HS-27A (cell line): ENCODE results near the gene GPR63.

Source experiments
- DNase-seq: peaks from one replicate; pipeline ENCODE4 v3.0.0-alpha.2; 2012; ENCODE audit warnings: low read depth, missing footprints

GPR63 gene

DNA sequence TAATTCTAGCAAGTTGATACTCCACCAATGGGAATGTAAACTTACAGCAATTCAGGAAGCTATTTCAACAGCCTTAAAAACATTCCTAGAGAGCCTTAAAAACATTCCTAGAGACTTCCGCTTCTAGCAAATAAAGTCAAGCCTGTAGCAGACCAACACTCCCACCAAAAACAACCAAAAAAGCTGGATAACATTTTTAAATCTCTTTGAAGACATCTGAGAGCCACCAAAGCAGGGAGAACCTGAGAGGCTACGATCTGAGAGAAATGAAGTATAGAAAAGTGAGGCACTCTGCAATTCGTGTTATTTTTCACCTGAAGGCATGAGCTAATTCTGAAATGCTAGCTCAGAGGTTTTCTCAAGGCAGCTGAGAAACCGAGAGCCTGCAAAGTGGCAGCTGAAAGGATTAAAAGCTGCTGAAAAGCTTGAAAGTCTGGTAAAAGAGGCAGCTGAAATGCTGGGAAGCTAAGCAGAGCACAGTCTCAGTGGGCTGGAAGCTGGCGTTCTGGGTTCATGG lies 20.9 kb downstream of the GPR63 start:
- DNase-seq, result no peak

DNA sequence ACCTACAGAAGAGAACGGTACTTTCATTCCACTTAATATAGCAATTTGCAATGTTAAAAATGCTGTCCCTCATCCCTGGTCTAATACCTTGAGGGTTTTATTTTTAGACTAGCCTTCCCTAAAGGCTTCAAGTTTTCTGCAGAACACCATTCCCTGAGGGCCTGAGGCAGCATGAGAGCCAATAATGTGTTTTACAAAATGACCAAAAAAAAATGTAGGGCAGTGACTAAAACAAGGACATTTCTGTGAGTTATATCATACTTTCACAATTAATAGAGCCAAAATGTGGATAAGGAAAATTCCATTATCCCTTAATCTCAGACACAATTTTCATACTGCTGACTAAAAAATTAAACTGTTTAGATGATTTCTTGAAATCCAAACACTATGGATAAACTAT lies 22.7 kb downstream of the GPR63 start:
- DNase-seq, result no peak

- DNase-seq, result no peak
Measured at GRCh38 chr6:96812077-96812703, 25.1 kb downstream of the GPR63 start.

DNA sequence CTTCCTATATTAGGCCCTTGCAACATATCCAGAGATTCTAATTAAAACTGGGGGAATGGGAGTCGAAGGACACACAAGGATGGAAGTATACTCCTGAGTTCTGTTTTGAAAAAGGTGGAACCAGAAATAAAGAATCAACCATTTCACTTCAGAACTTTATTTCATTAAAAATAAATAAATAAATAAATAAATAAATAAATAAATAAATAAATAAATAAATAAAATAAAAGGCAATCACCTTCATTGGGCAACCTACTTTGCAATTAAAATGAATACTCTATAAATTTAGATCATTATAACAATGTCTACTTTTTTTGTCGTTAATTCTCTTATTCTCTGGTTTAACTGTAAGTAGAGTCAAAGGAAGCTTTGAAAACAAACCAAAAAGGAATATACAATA lies 25.6 kb downstream of the GPR63 start:
- DNase-seq, result no peak

GRCh38 chr6:96811136-96811535 lies 26.1 kb downstream of the GPR63 start:
- no peak for DNase-seq

- no peak for DNase-seq
Measured at GRCh38 chr6:96809119-96809518, 28.2 kb downstream of the GPR63 start.

DNA sequence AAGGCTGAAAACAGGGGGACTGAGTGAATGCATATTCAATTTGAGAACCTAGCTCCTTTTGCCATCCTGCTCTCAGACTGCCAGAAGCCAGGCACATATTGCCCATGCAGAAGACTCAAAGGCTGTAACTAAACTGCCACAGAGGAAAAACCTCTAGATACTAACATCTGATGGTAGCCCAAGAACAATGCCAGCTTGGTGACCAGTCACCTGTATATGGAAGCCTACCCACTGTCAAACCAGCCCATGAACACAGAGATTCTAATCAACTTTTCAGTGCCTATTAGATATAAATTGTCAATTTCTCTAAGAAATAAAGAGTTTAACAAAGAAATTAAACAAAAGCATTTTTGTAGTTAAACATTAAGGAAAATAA lies 34.2 kb downstream of the GPR63 start:
- no peak for DNase-seq

DNA sequence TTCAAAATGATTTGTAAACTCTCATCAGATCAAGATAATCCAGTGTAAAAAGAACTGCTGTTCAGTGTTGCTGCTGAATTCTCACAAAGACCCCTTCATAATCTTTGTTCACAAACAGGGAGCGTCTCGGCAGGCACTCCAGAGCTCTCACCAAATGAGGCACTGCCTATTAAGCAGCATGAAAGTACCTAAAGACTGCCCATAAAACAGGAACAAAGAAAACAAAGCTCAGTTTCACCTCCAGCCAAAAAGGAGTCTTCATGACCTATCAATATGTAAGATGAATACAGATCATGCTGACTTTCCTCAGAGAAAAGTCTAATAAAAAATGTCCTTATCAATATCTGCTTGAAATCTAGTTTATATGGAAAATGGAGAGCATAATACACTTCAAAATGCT lies 41.8 kb downstream of the GPR63 start:
- no peak for DNase-seq

DNA sequence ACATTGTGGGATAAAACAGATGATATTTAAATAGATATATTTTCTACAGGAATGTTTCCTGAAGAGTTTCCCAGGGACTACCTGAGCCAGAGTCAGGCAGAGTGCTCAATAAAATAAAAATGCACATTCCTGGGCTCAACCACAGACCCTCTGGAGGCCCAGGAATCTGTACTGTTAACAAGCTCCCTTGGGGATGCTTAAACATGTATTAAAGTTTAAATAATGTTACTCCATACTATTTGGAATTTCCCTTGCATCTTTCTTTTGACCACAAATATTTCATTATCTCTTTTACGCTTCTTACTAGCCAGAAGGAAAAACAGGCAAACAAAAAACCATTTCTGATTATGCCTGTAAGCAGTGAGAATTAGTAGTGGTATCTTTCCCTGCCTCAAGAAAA lies 42.3 kb downstream of the GPR63 start:
- DNase-seq, result no peak

- no peak for DNase-seq
Measured at GRCh38 chr6:96792561-96793190, 44.6 kb downstream of the GPR63 start.

GRCh38 chr6:96789871-96790270 lies 47.4 kb downstream of the GPR63 start:
- DNase-seq, result no peak

- no peak for DNase-seq
Measured at GRCh38 chr6:96787846-96788580, 49.3 kb downstream of the GPR63 start.

- DNase-seq, result no peak
Measured at GRCh38 chr6:96786336-96786735, 50.9 kb downstream of the GPR63 start.

- DNase-seq, result no peak
Measured at GRCh38 chr6:96784650-96785049, 52.6 kb downstream of the GPR63 start.

DNA sequence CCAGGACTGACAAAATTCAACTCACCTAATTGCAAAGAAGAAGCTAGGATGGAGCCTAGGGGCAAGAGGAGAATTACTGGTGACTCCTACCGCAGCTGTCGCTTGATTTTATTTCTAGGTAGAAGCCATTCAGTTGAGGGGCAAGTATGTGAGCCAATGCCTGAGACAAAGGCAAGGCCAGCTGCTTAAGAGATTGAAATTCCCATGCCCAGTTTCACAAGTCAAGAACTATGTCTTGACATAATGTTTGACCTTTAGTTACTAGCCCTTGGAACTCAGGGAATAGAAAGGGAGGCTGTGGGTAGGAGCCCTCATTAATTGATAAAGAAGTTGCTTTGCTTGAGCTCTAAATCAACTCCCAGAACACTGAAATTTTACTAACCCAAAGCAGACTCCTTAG lies 54.0 kb downstream of the GPR63 start:
- no peak for DNase-seq

DNA sequence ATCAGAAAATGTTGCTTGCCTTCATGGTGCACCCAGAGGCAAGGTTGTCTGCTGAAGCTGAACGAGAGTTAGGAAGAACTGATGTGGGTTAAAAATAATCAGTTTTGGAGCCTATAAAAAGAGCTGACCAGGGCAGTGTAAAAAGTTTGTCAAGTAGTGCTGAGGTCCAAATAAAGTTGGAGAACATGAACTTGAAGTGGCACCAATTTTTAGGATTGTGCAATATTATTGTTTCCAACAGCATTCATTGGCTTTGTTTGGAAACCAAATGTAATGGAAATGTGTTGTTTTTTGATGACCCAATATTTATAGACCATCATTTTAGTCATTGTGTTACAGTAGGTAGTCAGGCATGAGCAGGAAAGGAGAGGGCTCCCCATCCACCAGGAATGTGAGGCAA lies 55.7 kb downstream of the GPR63 start:
- DNase-seq, result no peak

DNA sequence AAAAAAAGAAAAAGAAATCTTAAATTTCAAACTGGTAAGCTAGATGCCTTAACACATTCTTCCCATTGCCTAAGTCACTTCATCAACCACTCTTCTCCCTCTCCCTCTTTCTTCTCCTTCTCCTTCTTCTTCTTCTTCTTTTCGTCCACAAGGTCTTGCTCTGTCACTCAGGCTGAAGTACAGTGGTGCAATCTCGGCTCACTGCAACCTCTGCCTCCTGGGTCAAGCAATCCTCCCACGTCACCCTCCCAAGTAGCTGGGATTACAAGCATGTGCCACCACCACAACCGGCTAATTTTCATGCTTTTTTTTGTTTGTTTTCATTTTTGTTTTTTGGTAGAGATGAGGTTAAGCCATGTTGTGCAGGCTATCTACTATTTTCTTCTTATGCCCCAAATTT lies 60.2 kb downstream of the GPR63 start:
- DNase-seq, result no peak

DNA sequence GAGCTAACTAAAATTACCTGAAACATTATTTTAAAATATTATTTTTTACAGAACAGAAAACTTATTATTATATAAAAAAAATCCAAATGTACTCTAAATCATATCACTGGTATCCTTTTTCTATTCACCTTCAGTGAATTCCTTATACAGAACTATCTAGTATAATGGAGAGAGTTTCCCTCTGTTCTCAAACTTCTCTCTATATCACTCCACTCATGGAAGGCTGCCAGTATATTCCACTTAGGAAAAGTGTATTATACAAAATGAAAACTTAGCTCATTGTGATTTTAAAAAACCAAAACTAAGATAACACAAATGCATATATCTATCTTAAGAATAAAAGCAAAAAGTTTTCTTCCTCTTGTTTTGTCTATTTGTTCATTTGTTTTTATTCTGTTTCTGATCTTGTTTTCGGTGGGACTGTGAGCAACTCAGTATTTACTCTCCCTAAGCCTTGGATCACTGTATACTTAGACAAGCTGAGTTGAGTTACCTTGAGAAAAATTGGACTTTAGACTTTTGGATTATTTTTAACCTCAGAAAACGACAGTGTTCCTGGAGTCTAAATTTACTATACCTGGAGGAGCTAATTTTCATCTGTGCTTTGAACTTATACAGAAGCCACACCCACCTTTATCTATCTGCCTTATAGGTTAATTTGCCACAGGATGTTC lies 61.4 kb downstream of the GPR63 start:
- no peak for DNase-seq

DNA sequence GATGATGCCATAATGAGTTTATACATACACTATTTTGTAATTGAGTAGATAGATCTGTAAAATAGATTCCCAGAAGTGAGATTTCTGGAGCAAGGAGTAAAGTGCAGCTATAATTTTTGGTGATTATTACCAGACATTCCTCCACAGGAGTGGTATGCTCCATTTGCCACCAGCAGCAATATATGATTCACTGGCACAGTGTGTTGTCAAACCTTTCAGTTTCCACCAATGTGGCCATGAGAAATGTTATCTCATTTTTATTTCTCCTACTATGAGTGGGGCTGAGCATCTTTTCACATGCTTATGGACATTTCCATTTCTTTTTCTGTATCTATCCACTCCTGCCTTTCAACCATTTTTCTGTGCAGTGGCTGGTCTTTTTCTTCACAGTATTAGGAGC lies 70.5 kb downstream of the GPR63 start:
- DNase-seq, result no peak

DNA sequence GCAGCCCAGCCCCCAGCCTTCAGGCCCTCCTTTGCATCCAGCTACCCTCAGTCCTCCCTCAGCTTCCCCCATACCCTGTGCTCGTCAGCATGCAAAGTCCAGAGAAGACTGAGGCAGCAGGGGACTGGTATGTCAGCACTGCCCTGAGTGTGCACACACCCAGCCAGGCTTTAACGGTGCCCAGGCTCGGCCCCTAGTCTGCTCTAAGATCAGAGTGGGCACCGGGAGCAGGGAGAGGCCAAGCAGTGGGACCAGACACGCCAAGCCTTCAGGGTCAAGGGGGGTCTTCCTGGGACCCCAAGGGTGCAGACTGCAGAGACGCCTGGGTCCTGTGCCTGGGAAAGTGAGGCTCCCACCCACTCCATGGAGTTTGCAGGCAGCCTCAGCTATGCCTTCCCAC lies 74.7 kb downstream of the GPR63 start:
- no peak for DNase-seq

DNA sequence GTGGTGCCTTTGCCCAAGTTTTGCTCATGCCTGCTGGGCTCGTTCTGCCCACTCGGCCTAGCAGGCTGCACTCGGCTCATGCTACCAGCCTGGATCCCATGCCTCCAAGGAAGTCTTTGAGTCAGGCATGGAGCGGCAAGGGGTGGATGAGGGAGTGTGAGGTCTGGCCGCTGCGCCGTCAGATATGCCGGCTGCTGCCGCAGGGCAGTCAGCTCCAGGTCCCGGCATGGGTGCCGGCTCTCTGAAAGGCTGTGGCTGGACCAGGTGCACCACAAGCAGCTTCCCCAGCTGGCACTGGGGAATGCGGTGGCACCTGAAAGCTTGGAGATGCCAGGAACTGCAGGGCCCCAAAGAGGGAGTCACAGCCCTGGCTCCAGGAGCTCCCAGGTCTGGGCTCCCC lies 75.5 kb downstream of the GPR63 start:
- no peak for DNase-seq

GRCh38 chr6:96760153-96760687 lies 77.1 kb downstream of the GPR63 start:
- DNase-seq, result no peak

- no peak for DNase-seq
Measured at GRCh38 chr6:96755096-96755495, 82.2 kb downstream of the GPR63 start.
